ENCODE measurements around the gene RPS10.

DNA sequence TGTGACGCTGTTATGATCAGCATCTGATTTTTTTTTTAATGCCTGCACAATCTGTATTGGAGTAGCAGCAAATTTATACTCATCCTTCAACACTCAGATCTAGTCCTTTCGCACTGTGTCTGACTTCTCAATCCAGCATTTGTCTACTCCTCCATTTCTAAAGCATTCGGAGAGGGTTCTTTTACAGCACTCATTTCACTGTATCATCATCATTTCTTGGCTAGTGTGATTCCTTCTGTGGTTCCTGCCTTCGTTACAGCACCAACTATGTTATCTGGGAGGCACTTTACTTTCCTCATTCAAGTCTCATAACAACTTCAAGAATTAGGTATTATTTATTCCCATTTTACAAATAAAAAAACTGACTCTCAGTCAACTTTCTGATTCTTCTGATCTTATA, 51.4 kb downstream of the RPS10 start:
- no peak for TF ChIP-seq CTCF (IDR thresholded peaks at IDR 0.05)
- TF ChIP-seq POLR2A (IDR thresholded peaks at IDR 0.05): no peak

Data from body of pancreas (tissue), 4 donors.